Inferior parietal cortex (tissue), 1 donor: Measurements from ENCODE around the gene ZNF782.
"Not testable (repeated sequence)": the region's sequence is repeated elsewhere in the genome, so short reads cannot be mapped to it uniquely, and the experiment has no call there.

Experiments used
- DNase-seq: peaks from one replicate; pipeline ENCODE4 v3.0.0-alpha.2; 2016; ENCODE audit errors: extremely low spot score

Gene ZNF782

GRCh38 chr9:96853781-96854650 is at the start of gene ZNF782:
Gene ZNF782, minus strand, starts transcription at chr9:96854514. Its CDS starts 2,553 bp downstream, at chr9:96851961.
- peak; percentile 98 for DNase-seq

GRCh38 chr9:96900010-96900409 is 45.7 kb upstream of the ZNF782 start:
- not testable (repeated sequence) for DNase-seq

- DNase-seq: no peak
These were observed 37.8 kb upstream of the ZNF782 start for GRCh38 chr9:96892131-96892530.

- no peak for DNase-seq
These were observed 34.3 kb upstream of the ZNF782 start for GRCh38 chr9:96888591-96888990.

GRCh38 chr9:96885424-96885823 is 31.1 kb upstream of the ZNF782 start:
- DNase-seq: no peak

- no peak for DNase-seq
These were observed 30.1 kb upstream of the ZNF782 start for GRCh38 chr9:96884443-96884842.

GRCh38 chr9:96883922-96884321 is 29.6 kb upstream of the ZNF782 start:
- DNase-seq: no peak

- no peak for DNase-seq
These were observed 23.0 kb upstream of the ZNF782 start for GRCh38 chr9:96877269-96877668.

GRCh38 chr9:96875461-96876142 is 21.3 kb upstream of the ZNF782 start:
- peak; percentile 68 for DNase-seq

GRCh38 chr9:96874947-96875460 is 20.7 kb upstream of the ZNF782 start:
- DNase-seq: peak; percentile 29

- no peak for DNase-seq
These were observed 20.0 kb upstream of the ZNF782 start for GRCh38 chr9:96874201-96874785.

- DNase-seq: no peak
These were observed 16.9 kb upstream of the ZNF782 start for GRCh38 chr9:96871176-96871575.

GRCh38 chr9:96868709-96869108 is 14.4 kb upstream of the ZNF782 start:
- DNase-seq: no peak

- no peak for DNase-seq
These were observed 12.9 kb upstream of the ZNF782 start for GRCh38 chr9:96867079-96867804.

GRCh38 chr9:96865240-96865639 is 10.9 kb upstream of the ZNF782 start:
- DNase-seq: not testable (repeated sequence)

- DNase-seq: no peak
These were observed 5.3 kb upstream of the ZNF782 start for GRCh38 chr9:96859461-96860198.

- DNase-seq: no peak
These were observed 4.4 kb upstream of the ZNF782 start for GRCh38 chr9:96858670-96859069.

- no peak for DNase-seq
These were observed 3.8 kb upstream of the ZNF782 start for GRCh38 chr9:96858018-96858573.

- peak; percentile 87 for DNase-seq
These were observed 2.3 kb upstream of the ZNF782 start for GRCh38 chr9:96856363-96857286.
